ENCODE results near the gene TRDMT1.

GRCh38 chr10:17231788-17232187, 30.3 kb upstream of the TRDMT1 start:
- TF ChIP-seq, protein P1, sequence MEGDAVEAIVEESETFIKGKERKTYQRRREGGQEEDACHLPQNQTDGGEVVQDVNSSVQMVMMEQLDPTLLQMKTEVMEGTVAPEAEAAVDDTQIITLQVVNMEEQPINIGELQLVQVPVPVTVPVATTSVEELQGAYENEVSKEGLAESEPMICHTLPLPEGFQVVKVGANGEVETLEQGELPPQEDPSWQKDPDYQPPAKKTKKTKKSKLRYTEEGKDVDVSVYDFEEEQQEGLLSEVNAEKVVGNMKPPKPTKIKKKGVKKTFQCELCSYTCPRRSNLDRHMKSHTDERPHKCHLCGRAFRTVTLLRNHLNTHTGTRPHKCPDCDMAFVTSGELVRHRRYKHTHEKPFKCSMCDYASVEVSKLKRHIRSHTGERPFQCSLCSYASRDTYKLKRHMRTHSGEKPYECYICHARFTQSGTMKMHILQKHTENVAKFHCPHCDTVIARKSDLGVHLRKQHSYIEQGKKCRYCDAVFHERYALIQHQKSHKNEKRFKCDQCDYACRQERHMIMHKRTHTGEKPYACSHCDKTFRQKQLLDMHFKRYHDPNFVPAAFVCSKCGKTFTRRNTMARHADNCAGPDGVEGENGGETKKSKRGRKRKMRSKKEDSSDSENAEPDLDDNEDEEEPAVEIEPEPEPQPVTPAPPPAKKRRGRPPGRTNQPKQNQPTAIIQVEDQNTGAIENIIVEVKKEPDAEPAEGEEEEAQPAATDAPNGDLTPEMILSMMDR (IDR thresholded peaks at IDR 0.05) = no peak
- no peak for TF ChIP-seq POLR2AphosphoS5 (IDR thresholded peaks at IDR 0.05)

Data from breast epithelium (tissue), 3 donors.